22Rv1 (cell line): Measurements from ENCODE around the gene KRT6C.

ENCODE experiments used
- ZFX ChIP-seq: fragments of 450-650 bp; IDR thresholded peaks from 2 replicates; pipeline ENCODE4 v1.6.1; 2017; ENCODE audit warnings: antibody characterized with exemption, borderline replicate concordance
- TF ChIP-seq, protein P1 (sequence below): fragments of 450-650 bp; IDR thresholded peaks from 2 replicates; pipeline ENCODE4 v1.5.1; 2017; ENCODE audit warnings: mild to moderate bottlenecking

DNA sequence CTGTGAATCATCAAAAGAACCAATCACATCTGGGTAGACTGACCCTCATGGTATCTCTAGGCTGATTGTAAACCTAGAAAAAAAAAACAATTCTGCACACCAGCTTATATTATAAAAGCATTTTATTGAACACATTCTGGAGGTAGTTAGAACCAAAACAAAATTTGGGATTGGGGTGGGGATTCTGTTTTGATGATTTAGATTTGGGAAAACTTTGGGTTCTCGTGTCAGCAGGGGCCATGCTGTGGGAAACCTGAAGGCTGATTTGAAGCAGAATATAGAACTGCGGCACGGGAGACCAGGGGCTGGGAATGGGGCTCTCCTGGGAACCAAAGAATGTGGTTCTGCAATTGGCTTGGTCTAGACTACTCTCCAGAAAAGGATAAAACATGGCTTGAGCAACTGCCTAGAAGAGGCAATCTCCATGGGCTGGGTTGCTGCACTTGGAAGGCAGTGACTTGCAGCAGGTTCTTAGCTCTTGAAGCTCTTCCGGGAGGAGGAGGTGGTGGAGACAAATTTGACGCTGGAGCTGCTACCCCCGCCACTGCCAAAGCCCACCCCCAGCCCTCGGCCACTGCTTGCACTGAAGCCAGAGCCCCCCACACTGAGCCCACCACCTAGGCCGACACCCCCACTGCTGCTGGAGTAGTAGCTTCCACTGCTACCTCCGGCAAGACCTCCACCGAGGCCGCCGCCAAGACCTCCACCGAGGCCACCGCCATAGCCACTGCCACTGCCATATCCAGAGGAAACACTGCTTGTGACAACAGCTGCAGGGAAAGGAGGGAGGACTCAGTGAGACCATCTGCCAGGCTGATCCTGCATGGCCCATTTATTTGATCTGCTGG is 41.1 kb upstream of the KRT6C start:
- TF ChIP-seq, protein P1, sequence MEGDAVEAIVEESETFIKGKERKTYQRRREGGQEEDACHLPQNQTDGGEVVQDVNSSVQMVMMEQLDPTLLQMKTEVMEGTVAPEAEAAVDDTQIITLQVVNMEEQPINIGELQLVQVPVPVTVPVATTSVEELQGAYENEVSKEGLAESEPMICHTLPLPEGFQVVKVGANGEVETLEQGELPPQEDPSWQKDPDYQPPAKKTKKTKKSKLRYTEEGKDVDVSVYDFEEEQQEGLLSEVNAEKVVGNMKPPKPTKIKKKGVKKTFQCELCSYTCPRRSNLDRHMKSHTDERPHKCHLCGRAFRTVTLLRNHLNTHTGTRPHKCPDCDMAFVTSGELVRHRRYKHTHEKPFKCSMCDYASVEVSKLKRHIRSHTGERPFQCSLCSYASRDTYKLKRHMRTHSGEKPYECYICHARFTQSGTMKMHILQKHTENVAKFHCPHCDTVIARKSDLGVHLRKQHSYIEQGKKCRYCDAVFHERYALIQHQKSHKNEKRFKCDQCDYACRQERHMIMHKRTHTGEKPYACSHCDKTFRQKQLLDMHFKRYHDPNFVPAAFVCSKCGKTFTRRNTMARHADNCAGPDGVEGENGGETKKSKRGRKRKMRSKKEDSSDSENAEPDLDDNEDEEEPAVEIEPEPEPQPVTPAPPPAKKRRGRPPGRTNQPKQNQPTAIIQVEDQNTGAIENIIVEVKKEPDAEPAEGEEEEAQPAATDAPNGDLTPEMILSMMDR, result no peak
- TF ChIP-seq ZFX, result no peak
